ENCODE data around the gene RUNX2.

RUNX2 gene

GRCh38 chr6:45434381-45434700 lies 106.2 kb downstream of the RUNX2 start:
- no peak for DNase-seq

- DNase-seq, result peak; percentile 67
Measured at GRCh38 chr6:45436544-45437438, 108.7 kb downstream of the RUNX2 start.

- DNase-seq, result no peak
Measured at GRCh38 chr6:45437439-45437815, 109.3 kb downstream of the RUNX2 start.

- no peak for DNase-seq
Measured at GRCh38 chr6:45438151-45438550, 110.0 kb downstream of the RUNX2 start.

GRCh38 chr6:45438849-45439406 lies 110.8 kb downstream of the RUNX2 start:
- peak; percentile 80 for DNase-seq

GRCh38 chr6:45439459-45439858 lies 111.3 kb downstream of the RUNX2 start:
- DNase-seq, result no peak

GRCh38 chr6:45439861-45440388 lies 111.8 kb downstream of the RUNX2 start:
- no peak for DNase-seq

- DNase-seq, result no peak
Measured at GRCh38 chr6:45441851-45442453, 113.8 kb downstream of the RUNX2 start.

- peak; percentile 71 for DNase-seq
Measured at GRCh38 chr6:45442716-45443115, 114.6 kb downstream of the RUNX2 start.

- no peak for DNase-seq
Measured at GRCh38 chr6:45445364-45445748, 117.2 kb downstream of the RUNX2 start.

GRCh38 chr6:45445749-45446549 lies 117.8 kb downstream of the RUNX2 start:
- DNase-seq, result peak; percentile 100

- no peak for DNase-seq
Measured at GRCh38 chr6:45447005-45447404, 118.9 kb downstream of the RUNX2 start.

- no peak for DNase-seq
Measured at GRCh38 chr6:45447716-45448115, 119.6 kb downstream of the RUNX2 start.

GRCh38 chr6:45448417-45449389 lies 120.6 kb downstream of the RUNX2 start:
- no peak for DNase-seq

GRCh38 chr6:45450132-45450531 lies 122.0 kb downstream of the RUNX2 start:
- no peak for DNase-seq

GRCh38 chr6:45450831-45451230 lies 122.7 kb downstream of the RUNX2 start:
- DNase-seq, result no peak

GRCh38 chr6:45454008-45454911 lies 126.1 kb downstream of the RUNX2 start:
- peak; percentile 43 for DNase-seq

- DNase-seq, result no peak
Measured at GRCh38 chr6:45455408-45455807, 127.3 kb downstream of the RUNX2 start.

GRCh38 chr6:45457141-45457540 lies 129.0 kb downstream of the RUNX2 start:
- DNase-seq, result no peak

- no peak for DNase-seq
Measured at GRCh38 chr6:45458672-45459071, 130.5 kb downstream of the RUNX2 start.

GRCh38 chr6:45460166-45460565 lies 132.0 kb downstream of the RUNX2 start:
- no peak for DNase-seq
